A673 (cell line): ENCODE results near the gene MACROD1.

Source experiments
- EZH2 ChIP-seq: fragments of 200-600 bp; sonication (generic); IDR thresholded peaks from 2 replicates; pipeline ENCODE4 v1.6.1; 2017; ENCODE audit warnings: borderline replicate concordance, low read depth, mild to moderate bottlenecking, mixed read lengths, antibody characterized with exemption, low read length; ENCODE audit not compliant: poor library complexity, severe bottlenecking
- TF ChIP-seq, protein P1 (sequence below): fragments of 300-800, 200-600 bp; sonication (generic); conservative IDR thresholded peaks from 2 replicates; pipeline ENCODE4 v1.5.1; 2017; ENCODE audit warnings: low read depth, mild to moderate bottlenecking, antibody characterized with exemption, low read length, moderate library complexity, mixed read lengths

DNA sequence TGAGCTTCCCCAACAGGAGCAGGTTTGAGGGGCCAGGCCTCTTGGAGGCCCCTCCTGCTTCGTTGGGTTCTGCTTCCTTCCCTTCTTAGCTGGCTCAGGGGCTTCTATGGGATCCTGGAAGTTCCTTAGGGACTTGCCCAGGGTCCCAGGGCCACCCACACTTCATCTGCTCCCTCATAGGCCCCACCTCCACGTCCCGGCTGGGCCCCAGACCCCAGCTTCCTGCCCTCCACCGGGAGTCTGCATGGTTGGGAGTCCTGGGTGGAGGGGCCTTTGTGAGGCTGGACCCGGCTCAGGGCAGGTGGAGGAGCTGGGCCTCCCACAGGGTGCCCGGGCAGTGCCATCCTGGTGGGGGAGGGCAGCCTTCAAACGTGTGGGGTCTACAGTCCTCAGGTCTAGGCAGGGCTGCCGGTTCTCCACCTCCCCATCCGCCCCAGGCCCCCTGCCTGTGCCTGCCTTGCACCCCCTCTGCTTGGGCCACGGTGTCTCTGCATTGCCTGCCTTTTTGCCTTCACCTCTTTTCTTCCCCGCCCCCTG, 168.0 kb downstream of the MACROD1 start:
- TF ChIP-seq, protein P1, sequence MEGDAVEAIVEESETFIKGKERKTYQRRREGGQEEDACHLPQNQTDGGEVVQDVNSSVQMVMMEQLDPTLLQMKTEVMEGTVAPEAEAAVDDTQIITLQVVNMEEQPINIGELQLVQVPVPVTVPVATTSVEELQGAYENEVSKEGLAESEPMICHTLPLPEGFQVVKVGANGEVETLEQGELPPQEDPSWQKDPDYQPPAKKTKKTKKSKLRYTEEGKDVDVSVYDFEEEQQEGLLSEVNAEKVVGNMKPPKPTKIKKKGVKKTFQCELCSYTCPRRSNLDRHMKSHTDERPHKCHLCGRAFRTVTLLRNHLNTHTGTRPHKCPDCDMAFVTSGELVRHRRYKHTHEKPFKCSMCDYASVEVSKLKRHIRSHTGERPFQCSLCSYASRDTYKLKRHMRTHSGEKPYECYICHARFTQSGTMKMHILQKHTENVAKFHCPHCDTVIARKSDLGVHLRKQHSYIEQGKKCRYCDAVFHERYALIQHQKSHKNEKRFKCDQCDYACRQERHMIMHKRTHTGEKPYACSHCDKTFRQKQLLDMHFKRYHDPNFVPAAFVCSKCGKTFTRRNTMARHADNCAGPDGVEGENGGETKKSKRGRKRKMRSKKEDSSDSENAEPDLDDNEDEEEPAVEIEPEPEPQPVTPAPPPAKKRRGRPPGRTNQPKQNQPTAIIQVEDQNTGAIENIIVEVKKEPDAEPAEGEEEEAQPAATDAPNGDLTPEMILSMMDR, result no peak
- TF ChIP-seq EZH2, result no peak
